GM18868 (cell line): ENCODE results near the gene GAS7.

Experiments
- ATAC-seq: cut with Tn5 transposase; IDR thresholded peaks from one replicate; pipeline ENCODE4 v1.9.1; 2021; ENCODE audit warnings: mild to moderate bottlenecking, moderate library complexity; ENCODE audit not compliant: unreplicated experiment

The GAS7 gene

DNA sequence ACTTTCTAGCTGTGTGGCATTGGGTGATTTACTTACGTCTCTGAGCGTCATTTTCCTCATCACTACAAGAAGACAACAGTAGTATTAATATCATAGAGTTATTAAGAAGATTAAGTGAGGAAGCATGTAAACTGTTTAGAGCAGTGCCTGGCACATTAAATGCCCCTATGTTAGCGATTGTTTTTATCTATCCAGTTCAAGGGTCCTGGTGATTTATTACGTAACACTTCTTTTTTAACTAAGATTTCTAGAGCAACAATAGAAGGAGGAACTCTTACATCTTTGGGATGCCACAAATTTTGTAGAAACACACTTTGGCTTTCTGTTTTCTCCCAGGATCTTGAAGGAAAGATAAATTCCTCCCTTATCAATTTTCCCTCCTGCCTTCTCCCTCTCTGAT is 3.3 kb upstream of the GAS7 start:
- ATAC-seq = no peak

DNA sequence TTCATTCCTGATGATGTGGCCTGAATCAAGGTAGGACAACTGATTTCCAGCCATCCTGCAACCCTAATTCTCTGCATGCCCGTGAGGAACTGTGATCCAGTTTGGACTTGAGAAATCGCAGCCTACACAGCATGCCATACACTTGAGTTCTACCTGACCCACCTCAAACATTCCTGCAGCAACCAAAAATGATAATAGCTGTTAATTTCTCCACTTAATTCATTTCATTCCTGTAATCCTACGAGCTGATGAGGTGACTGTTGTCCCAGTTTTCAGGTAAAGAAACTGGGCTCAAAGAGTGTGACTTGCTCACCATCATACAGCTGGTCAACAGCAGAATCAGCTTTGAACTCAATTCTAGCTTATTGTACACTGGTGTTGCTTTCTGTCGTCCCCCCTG is 2.2 kb upstream of the GAS7 start:
- ATAC-seq = no peak

DNA sequence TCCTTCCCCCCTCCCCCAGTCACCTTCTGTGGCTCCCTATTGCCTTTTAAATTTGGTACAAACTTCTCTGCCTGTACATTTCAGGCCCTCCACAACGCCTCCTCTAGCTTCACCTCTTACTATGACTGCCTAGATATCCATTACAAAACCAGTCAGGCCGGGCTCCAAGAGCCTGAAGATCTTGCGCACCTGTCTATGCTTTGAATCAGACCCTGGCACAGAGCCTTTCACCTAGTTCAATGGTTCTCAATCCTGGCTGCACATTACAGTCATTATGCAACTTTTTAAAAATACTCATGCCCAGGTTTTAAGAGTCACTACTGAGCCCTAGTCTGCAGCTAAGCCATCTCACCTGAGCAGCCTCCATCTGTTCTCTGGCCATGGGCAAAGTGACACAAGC is 1.6 kb upstream of the GAS7 start:
- ATAC-seq = no peak

DNA sequence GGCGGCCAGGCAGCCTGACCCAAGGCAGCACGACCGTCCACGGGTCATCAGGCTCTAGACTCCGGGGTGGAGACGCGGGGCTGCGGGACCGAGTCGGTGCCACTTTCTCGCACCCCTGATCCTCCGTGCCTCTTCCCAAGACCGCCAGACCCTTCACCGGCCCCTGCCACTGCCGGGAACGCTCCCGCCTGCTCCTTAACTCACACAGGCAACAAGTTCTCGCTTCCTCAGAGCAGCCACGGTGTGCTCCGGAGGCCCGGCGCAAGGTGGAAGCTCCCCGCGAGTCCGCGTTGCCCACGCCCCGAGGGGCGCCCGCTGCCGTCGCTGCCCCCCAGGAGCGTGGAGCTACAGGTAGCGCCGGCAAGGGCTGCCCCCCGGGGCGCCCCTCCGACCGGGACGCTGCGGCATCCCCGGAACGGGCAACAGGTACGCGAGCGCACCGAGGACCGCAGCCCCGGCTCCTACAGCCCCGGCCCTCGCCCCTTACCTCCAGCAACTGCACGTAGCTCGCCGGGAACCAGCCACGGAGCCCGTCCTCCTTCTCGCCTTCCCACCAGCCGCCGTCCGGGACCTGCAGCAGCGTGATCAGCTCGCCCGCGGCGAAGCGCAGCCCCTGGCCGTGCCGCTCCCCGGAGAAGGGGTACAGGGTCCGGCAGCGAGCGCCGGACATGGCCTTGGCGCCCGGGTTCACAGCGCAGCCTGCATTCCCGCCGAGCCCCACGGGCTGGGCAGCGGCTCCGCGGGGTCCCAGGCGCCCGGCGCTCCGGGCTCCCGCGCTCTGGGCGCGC is 491 bp downstream of the GAS7 start:
- no peak for ATAC-seq

DNA sequence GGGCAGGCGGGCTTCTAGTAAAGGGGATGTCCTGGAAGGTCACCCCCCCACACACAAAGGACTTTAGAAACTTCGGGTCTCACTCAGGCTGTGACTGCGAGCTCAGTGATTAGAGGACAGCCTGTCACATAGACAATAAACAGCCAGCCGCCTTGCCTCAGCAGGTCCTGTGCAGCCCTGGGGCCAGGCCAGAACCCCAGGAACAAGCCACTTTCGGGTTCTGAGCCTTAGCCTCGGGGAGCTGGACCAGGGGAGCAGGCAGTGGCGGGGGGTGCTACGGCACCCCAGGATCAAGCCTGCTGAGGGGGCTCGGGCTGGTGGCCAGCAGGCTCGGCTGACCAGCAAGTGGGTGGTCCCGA is 1.1 kb downstream of the GAS7 start:
- ATAC-seq = no peak

- no peak for ATAC-seq
Observed at GRCh38 chr17:10196941-10197340, 1.5 kb downstream of the GAS7 start.

DNA sequence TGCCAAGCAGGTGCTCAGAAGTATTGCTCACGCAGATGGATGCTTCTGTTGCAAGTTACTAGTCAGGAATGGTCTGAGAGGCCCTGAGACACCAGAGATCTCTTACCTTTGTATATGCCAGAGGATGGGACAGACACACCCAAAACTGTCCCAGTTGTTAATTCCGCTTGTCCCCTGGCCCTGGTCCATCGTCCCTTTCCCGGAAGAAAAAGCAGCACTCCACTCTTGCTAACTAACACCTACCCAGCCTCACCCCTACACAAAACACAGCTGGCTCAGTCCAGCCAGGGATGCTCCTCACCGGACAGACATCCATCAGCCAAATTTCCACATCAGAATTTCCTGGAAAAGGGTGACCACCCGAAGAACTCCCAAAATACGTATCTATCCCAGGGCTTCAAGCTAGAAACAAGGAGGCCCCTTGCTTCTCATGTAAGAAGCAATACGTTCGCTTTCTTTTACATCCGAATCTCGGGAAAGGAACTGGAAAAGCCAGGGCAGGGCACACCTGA is 2.0 kb downstream of the GAS7 start:
- ATAC-seq = no peak

DNA sequence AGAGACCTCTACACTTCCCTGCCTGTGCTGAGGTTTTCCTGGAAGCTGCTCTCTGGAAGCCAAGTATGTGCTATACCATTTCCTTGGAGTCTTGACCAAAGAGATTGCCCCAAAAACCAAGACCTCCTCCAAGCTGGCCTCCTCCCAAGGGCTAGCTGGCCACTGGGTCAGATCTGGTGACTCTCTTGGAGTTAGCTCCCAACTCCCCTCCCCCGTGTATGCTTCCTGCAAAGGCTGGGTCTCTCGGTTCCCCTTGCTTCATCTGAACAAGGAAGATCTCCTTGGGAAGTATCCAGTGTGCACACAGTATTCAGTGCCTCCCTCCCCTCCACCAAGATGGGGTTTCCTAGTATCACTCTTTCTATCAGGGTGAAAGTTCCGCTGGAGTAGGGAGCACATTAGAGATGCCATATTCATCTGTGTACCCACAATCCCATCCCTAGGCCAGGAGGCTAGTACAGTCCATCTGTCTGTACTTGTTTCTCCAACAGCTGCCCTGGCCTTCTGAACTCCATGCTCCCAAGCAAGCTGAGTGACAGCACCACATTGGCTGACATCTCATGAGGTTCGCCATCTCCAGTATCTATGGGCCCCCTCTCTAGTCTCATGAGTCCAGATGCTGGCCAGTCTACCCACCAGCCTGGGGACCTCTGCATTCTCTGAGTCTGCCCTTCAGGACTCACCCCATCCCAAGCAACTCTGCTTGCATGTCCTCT is 3.2 kb downstream of the GAS7 start:
- ATAC-seq = no peak

GRCh38 chr17:10193632-10194031 is 4.8 kb downstream of the GAS7 start:
- no peak for ATAC-seq

GRCh38 chr17:10192972-10193371 is 5.4 kb downstream of the GAS7 start:
- ATAC-seq = no peak

DNA sequence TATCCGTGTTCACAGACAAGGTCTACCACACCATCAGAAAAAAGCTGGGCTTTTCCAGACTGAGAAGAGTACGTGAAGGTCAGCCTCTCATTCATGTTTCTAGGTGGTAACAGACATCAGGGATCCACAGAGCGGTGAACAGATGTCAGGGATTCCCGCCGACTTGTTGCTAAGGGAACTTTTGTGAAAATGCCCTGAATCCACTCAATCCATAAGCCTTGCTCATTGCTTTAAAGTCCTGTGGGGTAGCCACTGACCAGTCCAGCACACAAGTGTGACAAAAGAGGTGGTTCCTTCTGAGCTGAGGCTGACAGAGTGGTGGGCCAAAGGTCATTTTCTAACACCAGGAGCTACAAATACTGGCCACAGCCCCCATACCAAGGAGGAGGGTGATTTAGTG is 5.9 kb downstream of the GAS7 start:
- ATAC-seq = no peak

GRCh38 chr17:10187456-10187855 is 10.9 kb downstream of the GAS7 start:
- ATAC-seq = no peak

- no peak for ATAC-seq
Observed at GRCh38 chr17:10186771-10187410, 11.5 kb downstream of the GAS7 start.

DNA sequence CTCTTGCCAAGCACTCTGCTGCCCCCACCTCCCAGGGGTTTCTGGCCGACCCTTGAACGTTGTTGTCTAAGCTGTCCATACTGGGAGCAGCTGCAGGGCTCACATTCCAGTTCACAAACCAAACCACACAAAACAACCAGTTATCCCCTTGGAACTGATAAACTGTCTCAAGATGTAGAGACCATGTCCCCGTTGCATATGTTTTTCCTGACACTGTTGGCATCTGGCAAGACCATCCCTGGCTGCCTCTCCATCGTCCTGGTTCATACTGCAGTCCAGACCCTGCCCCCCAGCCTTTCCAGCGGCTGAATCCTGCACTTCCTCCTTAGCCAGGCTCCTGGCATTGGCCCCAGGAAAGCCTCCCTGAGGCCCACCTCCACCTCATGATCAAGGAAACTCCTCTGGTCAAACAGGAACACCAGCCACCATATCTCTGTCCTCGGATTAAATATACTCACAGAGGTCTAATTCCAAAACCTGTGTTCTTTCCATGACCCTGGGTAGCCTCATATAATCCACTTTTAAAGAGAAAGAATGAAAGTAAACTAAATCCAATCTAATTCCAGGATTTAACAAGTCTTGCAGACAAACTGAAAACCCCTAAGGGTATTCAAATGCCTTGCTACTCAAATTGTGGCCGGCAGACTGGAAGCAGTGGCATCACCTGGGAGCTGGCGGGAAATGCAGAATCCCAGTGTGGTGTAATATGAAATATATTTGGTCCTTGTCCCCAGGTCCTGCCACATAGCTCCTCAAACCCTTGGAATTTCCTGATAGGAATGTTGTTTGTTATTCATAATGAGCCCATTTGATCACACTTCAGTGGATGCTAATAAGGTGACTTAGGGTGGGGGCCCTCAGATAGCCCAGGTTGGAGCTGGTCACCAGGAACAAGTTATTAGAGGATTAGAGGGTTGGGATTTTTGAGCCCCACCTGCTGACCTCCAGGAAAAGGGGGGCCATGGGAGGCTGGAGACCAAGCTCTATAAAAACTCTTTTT is 14.2 kb downstream of the GAS7 start:
- no peak for ATAC-seq

DNA sequence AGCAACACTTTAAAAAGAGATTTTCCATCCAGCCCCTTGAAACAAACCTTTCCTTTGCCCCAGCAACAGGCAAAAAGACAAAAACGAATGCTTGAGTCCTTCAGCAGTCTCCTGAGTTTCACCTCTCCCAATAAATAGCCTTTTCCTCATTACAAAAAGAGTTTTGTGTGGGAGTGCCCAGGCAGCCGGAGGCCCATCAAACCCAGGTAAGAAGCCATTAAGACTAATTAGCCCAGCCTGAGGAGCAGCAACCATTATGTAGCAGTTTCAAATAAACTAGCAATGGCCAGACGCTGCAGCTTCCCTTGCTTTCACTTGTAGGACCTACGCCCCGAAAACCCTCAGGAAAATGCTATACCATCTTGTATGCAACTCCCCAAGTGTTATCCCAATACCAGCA is 15.6 kb downstream of the GAS7 start:
- ATAC-seq = no peak

GRCh38 chr17:10178506-10178991 is 19.9 kb downstream of the GAS7 start:
- ATAC-seq = no peak

DNA sequence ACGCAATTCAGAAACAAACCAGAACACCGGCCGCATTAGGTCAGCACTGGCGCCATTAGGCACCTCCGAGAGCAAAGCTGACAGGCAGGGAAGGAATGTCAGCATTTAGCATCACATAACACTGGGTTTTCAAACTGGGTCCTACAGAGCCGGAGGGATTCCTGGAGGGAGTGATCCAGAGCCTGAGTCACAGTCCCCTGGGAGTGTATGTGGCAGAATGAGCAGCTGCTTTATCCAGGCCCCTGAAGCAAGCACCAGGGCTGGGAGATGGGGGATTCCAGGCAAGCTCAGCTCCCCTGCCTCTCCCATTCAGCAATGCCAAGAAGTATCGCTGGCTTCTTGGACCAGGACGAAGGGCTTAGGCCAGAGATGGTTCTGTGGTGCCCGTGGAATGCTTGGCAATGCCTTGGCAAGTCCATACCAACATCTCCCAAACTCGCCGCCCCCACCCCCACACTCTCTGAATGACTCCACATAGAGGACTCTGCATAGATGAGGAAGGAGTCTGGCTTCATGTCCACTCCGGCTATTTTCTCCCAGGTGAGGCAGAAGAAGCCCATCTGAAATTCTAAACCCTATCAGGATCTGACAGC is 20.4 kb downstream of the GAS7 start:
- no peak for ATAC-seq

DNA sequence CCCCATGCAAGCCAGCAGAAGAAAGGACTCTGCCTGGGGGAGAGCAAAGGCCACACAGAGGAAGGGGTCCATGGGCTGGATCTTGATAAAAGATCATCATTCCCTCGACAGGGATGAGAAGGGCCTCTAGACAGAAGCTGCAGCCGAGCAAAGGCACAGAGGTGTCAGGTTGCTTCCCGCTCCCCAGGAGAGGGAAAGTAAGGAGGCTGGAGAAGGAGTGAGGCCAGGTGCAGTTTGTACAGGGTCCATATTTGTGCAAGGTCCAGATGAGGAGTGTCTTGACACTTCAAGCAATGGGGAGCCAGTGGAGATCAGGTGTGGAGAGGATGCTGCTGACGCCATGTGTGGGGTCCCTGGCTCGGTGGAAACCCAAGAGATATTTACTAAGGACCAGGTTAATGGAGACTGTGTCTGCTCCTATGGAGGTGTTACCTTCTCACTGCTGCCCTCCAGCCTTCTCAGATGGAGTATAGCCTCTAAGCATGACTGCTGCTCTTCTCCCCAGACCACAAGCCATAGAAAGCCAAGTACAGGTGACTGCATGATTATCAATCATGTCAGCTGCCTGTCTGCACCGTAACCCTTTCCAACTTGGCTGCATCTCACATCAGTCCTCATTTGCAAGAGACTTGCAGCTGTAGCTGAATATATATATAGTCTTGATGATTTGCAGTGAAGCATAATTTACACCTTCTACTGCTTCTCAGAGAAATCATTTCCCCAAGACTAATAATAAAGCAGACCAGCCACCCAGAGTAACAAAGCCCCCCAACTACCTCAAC is 21.1 kb downstream of the GAS7 start:
- no peak for ATAC-seq

- no peak for ATAC-seq
Observed at GRCh38 chr17:10173913-10174312, 24.5 kb downstream of the GAS7 start.
